Right lobe of liver (tissue), 6 donors: ENCODE measurements around the gene NLGN1. TPM values are rescaled to one million over a fixed set of nuclear protein-coding genes. Genes with fewer than 3 reads are reported as not detected.

ENCODE experiments used
- ATAC-seq, 4 donors: fragments of 200-7000 bp; cut with Tn5 transposase; one replicate each; pipeline ENCODE4 v1.9.1; 2020; ENCODE audit warnings: mild to moderate bottlenecking in 4 of 4, moderate library complexity in 4 of 4
- DNase-seq, 3 donors: peaks; one replicate each; pipeline ENCODE4 v3.0.0-alpha.2; 2020
- H3K27ac ChIP-seq, 3 donors: fragments of 200-600 bp; one replicate each; pipeline ENCODE4 v1.8.0; 2022
- H3K27me3 ChIP-seq, 2 donors: fragments of 200-600 bp; one replicate each; pipeline ENCODE4 v1.8.0; 2022
- H3K36me3 ChIP-seq, 4 donors: fragments of 200-600 bp; sonication (generic) in 1 of 4; one replicate each; pipeline versions ENCODE4 v1.5.1 to v1.8.0; 2017 to 2022; ENCODE audit warnings: control low read depth in 1 of 4
- H3K4me1 ChIP-seq, 4 donors: fragments of 200-600 bp; sonication (generic) in 1 of 4; one replicate each; pipeline versions ENCODE4 v1.5.1 to v1.8.0; 2017 to 2022; ENCODE audit warnings: control low read depth in 1 of 4
- H3K4me3 ChIP-seq, 3 donors: fragments of 200-600 bp; one replicate each; pipeline ENCODE4 v1.8.0; 2022
- H3K9me3 ChIP-seq, 4 donors: fragments of 200-600 bp; sonication (generic) in 1 of 4; one replicate each; pipeline versions ENCODE4 v1.5.1 to v1.8.0; 2017 to 2022; ENCODE audit warnings: control low read depth in 1 of 4
- CTCF ChIP-seq, 4 donors: fragments of 200-600 bp in 3 of 4; fragments of 450-650 bp in 1 of 4; IDR thresholded peaks; one replicate each; pipeline versions ENCODE4 v1.5.1 to v1.8.0; 2016 to 2022; ENCODE audit warnings: antibody characterized with exemption in 4 of 4, mild to moderate bottlenecking in 2 of 4
- POLR2A ChIP-seq: fragments of 450-650 bp; IDR thresholded peaks from one replicate; pipeline ENCODE4 v1.6.1; 2017; ENCODE audit warnings: antibody characterized with exemption, mild to moderate bottlenecking
- WGBS: methylation state at CpG from one replicate; pipeline ENCODE4 v1.1.6; 2018; ENCODE audit warnings: low coverage, low lambda C conversion rate; ENCODE audit not compliant: insufficient coverage; ENCODE audit errors: missing lambda C conversion rate; 5-methylcytosine and 5-hydroxymethylcytosine counted together
- intact Hi-C, 2 donors: fragments of 100-400 bp; cut with DNase I; formaldehyde crosslinking; loops; one replicate each; pipeline versions ENCODE4 v1.11.2 to v1.14.1; 2022
- total RNA-seq, 6 experiments: library from RNA; depleted of rRNA in 2 of 6; stranded (reverse); fragments of >200 nt in 2 of 6; fragmentation: NEBNext Ultra II Directional in 3 of 6; extraction: Animal tissue kit (Norgen Biotek cat#: 25700) in 3 of 6; gene quantifications; one replicate each; pipeline versions ENCODE4 v1.1.0 to v1.2.4, GENCODE V29; 2016 to 2023
- donor health status: DM: no; HTN: yes; CAD: no.
- donor health status: DM: no; HTN: no; CAD: no.
- donor health status: DM: no; HTN: no; CAD: no.
- donor health status: DM: no; HTN: yes; CAD: no.
- donor health status: DM: no; HTN: yes; CAD: no.

NLGN1 gene
- total RNA-seq, 6 experiments from 2014 or later: 0.02 to 0.12 TPM; not detected in 4

DNA sequence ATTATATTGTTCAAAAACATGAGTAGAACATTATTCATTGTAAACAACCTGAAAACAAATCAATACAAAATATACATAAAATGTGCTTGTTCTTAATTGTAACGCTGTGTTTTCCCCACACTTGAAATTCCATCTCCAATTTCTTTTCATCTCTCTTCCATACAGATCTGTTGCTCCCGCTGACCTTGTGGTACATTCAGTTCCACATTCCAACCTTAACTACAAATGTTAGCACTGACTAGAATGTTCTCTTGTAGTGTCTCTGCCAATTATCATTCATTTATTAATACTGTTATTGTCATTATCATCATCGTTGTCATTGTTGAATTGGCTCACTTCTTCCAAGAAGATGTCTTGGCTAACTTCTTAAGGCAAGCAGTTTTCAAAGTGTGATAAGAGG, 65.7 kb downstream of the NLGN1 start:
- H3K36me3 ChIP-seq: no peaks in the 10 kb centered on the region
- H3K27ac ChIP-seq: no peak overlapping the region
- TF ChIP-seq POLR2A: no peak
- no peak for TF ChIP-seq CTCF (IDR thresholded peaks at IDR 0.05)
- ATAC-seq (no peak), DNase-seq (no peak)
- no peaks in the 10 kb centered on the region for H3K9me3 ChIP-seq
- H3K27me3 ChIP-seq: no peaks in the 10 kb centered on the region
- no peak overlapping the region for H3K4me3 ChIP-seq
- WGBS: 55% methylated on average over 3 of the region's 3 CpGs
- intact Hi-C loops: no loop called here
- H3K4me1 ChIP-seq: no peaks in the 10 kb centered on the region

GRCh38 chr3:173465112-173465511, 67.6 kb downstream of the NLGN1 start:
- TF ChIP-seq POLR2A (no peak), CTCF (IDR thresholded peaks at IDR 0.05) (no peak)
- ATAC-seq: no peak
- intact Hi-C loops: no loop called here
- H3K9me3 ChIP-seq: no peaks in the 10 kb centered on the region
- no peaks in the 10 kb centered on the region for H3K4me1 ChIP-seq
- H3K36me3 ChIP-seq: no peaks in the 10 kb centered on the region
- WGBS: 46% methylated on average over 1 of the region's 1 CpG
- H3K4me3 ChIP-seq: no peak overlapping the region
- DNase-seq: no peak
- no peaks in the 10 kb centered on the region for H3K27me3 ChIP-seq
- H3K27ac ChIP-seq: no peak overlapping the region

- WGBS: 53% methylated on average over 4 of the region's 4 CpGs
- Histone ChIP-seq H3K27me3 (no peaks in the 10 kb centered on the region), H3K4me3 (no peak overlapping the region), H3K27ac (no peak overlapping the region), H3K36me3 (no peaks in the 10 kb centered on the region), H3K9me3 (no peaks in the 10 kb centered on the region), H3K4me1 (no peaks in the 10 kb centered on the region)
- no peak for TF ChIP-seq CTCF (IDR thresholded peaks at IDR 0.05)
- no peak for TF ChIP-seq POLR2A
- intact Hi-C loops: no loop called here
- DNase-seq (no peak), ATAC-seq (no peak)
Observed at GRCh38 chr3:173465898-173466678, 68.5 kb downstream of the NLGN1 start.

DNA sequence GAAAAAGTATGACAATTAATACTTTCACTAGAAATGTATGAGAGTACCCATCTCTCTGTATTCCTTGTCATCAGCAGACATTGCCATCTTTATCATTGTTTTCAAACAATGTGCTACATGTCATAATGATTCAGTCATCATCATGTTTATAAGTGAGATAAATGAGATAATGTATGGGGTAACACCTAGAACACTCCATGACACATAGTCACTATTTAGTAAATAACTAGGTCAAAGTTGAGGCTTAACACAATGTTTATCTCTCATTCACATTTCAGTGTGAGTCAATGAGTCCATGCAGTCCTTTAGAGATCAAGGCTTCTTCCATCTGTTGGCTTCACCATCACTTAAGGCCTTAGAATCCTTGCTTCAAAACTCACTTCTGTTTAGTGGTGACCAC, 70.0 kb downstream of the NLGN1 start:
- intact Hi-C loops: no loop called here
- no peak for ATAC-seq
- TF ChIP-seq POLR2A (no peak), CTCF (IDR thresholded peaks at IDR 0.05) (no peak)
- no peaks in the 10 kb centered on the region for H3K27me3 ChIP-seq
- H3K9me3 ChIP-seq: no peaks in the 10 kb centered on the region
- DNase-seq: no peak
- H3K4me1 ChIP-seq: no peaks in the 10 kb centered on the region
- H3K36me3 ChIP-seq: no peaks in the 10 kb centered on the region
- no peak overlapping the region for H3K27ac ChIP-seq
- H3K4me3 ChIP-seq: no peak overlapping the region
